Stimulated activated naive CD8-positive, alpha-beta T cell treated with anti-CD3 and anti-CD28 coated beads, Interleukin-15, amount 100 ng/mL, for 72 hours (primary cell): ENCODE measurements around the gene PDE6C.
"Not testable (repeated sequence)": the region's sequence is repeated elsewhere in the genome, so short reads cannot be mapped to it uniquely, and the experiment has no call there.

Experiments
- ATAC-seq: fragments of 150-1000 bp; cut with Tn5 transposase; 2 replicates; pipeline ENCODE4 v1.10.0; 2021; ENCODE audit warnings: mild to moderate bottlenecking, moderate library complexity
- DNase-seq, 2 donors: peaks; one replicate each; pipeline ENCODE4 v3.0.0; 2021 to 2022
- H3K27ac Mint-ChIP-seq, 2 donors: one replicate each; pipeline ENCODE4 v1.8.0; 2022; ENCODE audit warnings: mild to moderate bottlenecking in 2 of 2, mixed read lengths in 2 of 2, moderate library complexity in 2 of 2
- H3K27me3 Mint-ChIP-seq: one replicate; pipeline ENCODE4 v1.8.0; 2022; ENCODE audit warnings: mixed read lengths
- H3K4me1 Mint-ChIP-seq: one replicate; pipeline ENCODE4 v1.8.0; 2022; ENCODE audit warnings: mild to moderate bottlenecking, mixed read lengths
- H3K4me3 Mint-ChIP-seq, 2 donors: one replicate each; pipeline ENCODE4 v1.8.0; 2022; ENCODE audit warnings: mild to moderate bottlenecking in 2 of 2, mixed read lengths in 2 of 2, moderate library complexity in 1 of 2
- H3K9me3 Mint-ChIP-seq, 2 donors: one replicate each; pipeline ENCODE4 v1.8.0; 2022; ENCODE audit warnings: mixed read lengths in 2 of 2

Gene PDE6C

DNA sequence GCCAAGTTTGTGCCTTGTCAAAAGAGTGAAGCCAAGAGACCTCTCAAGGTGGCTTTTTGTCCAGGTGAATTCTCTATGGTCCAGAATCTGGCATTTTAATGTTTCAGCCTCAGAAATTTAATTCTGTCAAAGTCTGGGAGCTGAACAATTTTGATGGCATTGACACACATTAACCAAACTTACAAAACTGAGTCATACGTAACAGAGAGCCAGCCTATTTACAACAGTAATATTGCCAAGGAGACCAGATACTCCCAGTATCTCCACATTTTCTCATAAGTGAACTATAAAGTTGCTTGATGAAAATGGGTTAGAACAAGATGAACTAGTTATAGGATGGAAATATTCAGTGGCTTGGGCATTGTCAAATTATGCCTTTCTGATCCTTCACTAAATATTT, 43.8 kb downstream of the PDE6C start:
- Mint-ChIP-seq H3K27me3 (peaks cover 3% of the 10 kb centered on the region), H3K27ac (no peak overlapping the region), H3K4me3 (no peak overlapping the region), H3K4me1 (no peaks in the 10 kb centered on the region), H3K9me3 (no peaks in the 10 kb centered on the region)
- no peak for ATAC-seq
- DNase-seq, result no peak

DNA sequence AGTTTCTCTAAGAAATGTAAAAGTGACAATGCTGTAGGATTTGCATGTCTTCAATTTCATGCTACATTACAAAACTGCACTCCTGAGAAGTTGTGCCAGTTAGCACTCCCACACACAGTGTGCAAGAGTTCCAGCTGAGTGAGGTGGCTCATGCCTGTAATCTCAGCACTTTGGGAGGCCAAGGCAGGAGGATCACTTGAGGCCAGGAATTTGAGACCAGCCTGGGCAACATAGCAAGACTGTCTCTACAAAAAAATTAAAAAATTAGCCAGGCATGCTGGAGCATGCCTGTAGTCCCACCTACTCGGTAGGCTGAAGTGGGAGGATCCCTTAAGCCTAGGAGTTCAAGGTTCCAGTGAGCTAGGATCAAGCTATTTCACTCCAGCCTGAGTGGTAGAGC, 45.4 kb downstream of the PDE6C start:
- Mint-ChIP-seq H3K4me1 (no peaks in the 10 kb centered on the region), H3K27me3 (no peaks in the 10 kb centered on the region), H3K9me3 (no peaks in the 10 kb centered on the region), H3K4me3 (no peak overlapping the region), H3K27ac (no peak overlapping the region)
- ATAC-seq (no peak), DNase-seq (no peak)

DNA sequence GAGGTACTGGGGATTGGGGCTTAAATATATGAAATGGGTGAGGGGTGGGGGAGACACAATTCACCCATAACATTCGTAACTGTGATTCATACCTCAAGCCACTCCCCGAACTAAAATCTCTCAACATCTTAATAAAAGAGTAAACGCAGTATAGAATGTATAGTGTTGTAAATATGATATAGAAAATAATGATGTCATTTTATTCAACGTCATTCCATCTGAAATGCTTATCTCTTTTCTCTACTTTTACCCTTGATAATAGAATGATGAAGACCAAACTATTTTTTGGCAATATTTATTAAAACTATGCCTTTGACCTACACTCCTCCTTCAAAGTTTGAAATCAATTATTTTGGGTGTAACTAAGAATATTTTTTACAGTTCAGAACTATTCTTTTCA, 53.7 kb downstream of the PDE6C start:
- ATAC-seq, result no peak
- Mint-ChIP-seq H3K27me3 (no peaks in the 10 kb centered on the region), H3K4me1 (no peaks in the 10 kb centered on the region), H3K4me3 (no peak overlapping the region), H3K9me3 (no peaks in the 10 kb centered on the region), H3K27ac (no peak overlapping the region)
- DNase-seq, result no peak

GRCh38 chr10:93667795-93668194, 55.5 kb downstream of the PDE6C start:
- H3K4me3 Mint-ChIP-seq, result no peak overlapping the region
- no peaks in the 10 kb centered on the region for H3K27me3 Mint-ChIP-seq
- no peaks in the 10 kb centered on the region for H3K9me3 Mint-ChIP-seq
- H3K4me1 Mint-ChIP-seq, result no peaks in the 10 kb centered on the region
- ATAC-seq, result no peak
- no peak overlapping the region for H3K27ac Mint-ChIP-seq
- no peak for DNase-seq

GRCh38 chr10:93670372-93670771, 58.0 kb downstream of the PDE6C start:
- no peaks in the 10 kb centered on the region for H3K9me3 Mint-ChIP-seq
- no peak for DNase-seq
- no peak for ATAC-seq
- H3K4me3 Mint-ChIP-seq, result no peak overlapping the region
- no peaks in the 10 kb centered on the region for H3K4me1 Mint-ChIP-seq
- no peak overlapping the region for H3K27ac Mint-ChIP-seq
- no peaks in the 10 kb centered on the region for H3K27me3 Mint-ChIP-seq

- no peak overlapping the region for H3K4me3 Mint-ChIP-seq
- DNase-seq, result no peak
- H3K27ac Mint-ChIP-seq, result no peak overlapping the region
- no peak for ATAC-seq
- H3K4me1 Mint-ChIP-seq, result no peaks in the 10 kb centered on the region
- no peaks in the 10 kb centered on the region for H3K27me3 Mint-ChIP-seq
- H3K9me3 Mint-ChIP-seq, result no peaks in the 10 kb centered on the region
These were observed 58.7 kb downstream of the PDE6C start for GRCh38 chr10:93671042-93671441.

- H3K4me3 Mint-ChIP-seq, result no peak overlapping the region
- no peaks in the 10 kb centered on the region for H3K27me3 Mint-ChIP-seq
- no peak overlapping the region for H3K27ac Mint-ChIP-seq
- no peaks in the 10 kb centered on the region for H3K4me1 Mint-ChIP-seq
- H3K9me3 Mint-ChIP-seq, result no peaks in the 10 kb centered on the region
- no peak for DNase-seq
- no peak for ATAC-seq
These were observed 59.8 kb downstream of the PDE6C start for GRCh38 chr10:93672022-93672678.

GRCh38 chr10:93672890-93673289, 60.6 kb downstream of the PDE6C start:
- no peaks in the 10 kb centered on the region for H3K9me3 Mint-ChIP-seq
- H3K27ac Mint-ChIP-seq, result no peak overlapping the region
- H3K4me3 Mint-ChIP-seq, result no peak overlapping the region
- no peak for ATAC-seq
- no peaks in the 10 kb centered on the region for H3K4me1 Mint-ChIP-seq
- H3K27me3 Mint-ChIP-seq, result no peaks in the 10 kb centered on the region
- DNase-seq, result no peak

DNA sequence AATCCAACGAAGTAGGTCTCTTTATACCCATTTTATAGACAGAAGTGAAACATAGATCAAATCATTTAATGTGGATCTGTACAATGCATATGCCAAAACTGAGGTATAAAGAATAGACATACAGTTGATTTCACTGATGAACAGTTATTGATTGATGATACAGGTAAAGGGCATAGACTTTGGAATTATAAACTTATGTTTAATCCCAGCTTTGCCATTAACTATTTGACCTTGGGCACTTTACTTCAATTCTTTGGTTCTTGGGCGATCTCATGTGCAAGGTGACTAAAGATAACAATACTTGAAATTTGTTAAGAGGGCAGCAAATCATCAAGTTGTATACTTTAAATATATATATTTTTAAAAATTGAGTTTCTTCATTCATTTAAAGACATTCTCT, 61.5 kb downstream of the PDE6C start:
- Mint-ChIP-seq H3K9me3 (no peaks in the 10 kb centered on the region), H3K4me1 (peaks cover 7% of the 10 kb centered on the region), H3K4me3 (no peak overlapping the region), H3K27me3 (no peaks in the 10 kb centered on the region), H3K27ac (no peak overlapping the region)
- DNase-seq, result no peak
- ATAC-seq, result no peak

- DNase-seq (no peak), ATAC-seq (no peak)
- H3K27ac Mint-ChIP-seq, result peak overlapping the region; percentile 14 to 35
- no peak overlapping the region for H3K4me3 Mint-ChIP-seq
- no peaks in the 10 kb centered on the region for H3K27me3 Mint-ChIP-seq
- no peaks in the 10 kb centered on the region for H3K9me3 Mint-ChIP-seq
- H3K4me1 Mint-ChIP-seq, result peaks cover 7% of the 10 kb centered on the region
These were observed 66.0 kb downstream of the PDE6C start for GRCh38 chr10:93678386-93678785.

DNA sequence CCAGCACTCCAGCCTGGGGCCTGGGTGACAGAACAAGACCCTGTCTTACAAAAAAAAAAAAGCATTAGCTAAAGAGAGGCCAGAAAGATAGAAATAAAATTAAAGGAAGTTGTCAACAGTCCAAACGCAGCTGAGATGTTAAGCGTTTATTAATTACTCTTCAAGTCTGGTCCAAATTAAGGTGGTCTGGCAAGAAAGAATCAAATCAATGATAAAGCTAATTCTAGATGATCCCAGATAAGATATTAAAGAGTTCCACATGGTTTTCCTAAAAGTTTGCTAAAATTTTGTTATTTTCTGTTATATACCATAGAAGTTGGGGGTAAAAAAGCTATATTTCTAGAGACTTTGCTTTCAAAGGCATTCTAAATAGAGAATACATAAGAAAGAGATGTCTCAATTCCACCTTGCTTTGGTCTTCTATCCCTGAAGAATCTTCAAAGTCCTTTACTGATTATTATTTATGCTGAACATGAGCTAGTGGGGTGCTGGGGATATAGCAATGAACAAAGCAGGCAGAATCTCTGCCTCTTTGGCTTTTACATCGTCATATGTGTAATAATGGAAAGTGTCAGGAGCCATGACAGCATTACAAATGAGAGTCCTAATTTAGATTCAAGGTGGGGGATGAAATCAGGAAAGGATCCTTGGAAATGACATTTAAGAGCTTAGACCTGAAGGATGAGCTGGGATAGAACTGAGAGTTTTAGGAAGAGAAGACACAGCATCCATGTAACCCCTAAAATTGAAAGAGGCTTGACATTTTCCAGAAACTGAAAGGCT, 66.7 kb downstream of the PDE6C start:
- H3K27ac Mint-ChIP-seq, result peak overlapping the region in 1 of 2 donors; percentile 14
- H3K4me3 Mint-ChIP-seq, result no peak overlapping the region
- H3K4me1 Mint-ChIP-seq, result peaks cover 7% of the 10 kb centered on the region
- ATAC-seq (no peak), DNase-seq (no peak)
- H3K27me3 Mint-ChIP-seq, result no peaks in the 10 kb centered on the region
- H3K9me3 Mint-ChIP-seq, result no peaks in the 10 kb centered on the region

DNA sequence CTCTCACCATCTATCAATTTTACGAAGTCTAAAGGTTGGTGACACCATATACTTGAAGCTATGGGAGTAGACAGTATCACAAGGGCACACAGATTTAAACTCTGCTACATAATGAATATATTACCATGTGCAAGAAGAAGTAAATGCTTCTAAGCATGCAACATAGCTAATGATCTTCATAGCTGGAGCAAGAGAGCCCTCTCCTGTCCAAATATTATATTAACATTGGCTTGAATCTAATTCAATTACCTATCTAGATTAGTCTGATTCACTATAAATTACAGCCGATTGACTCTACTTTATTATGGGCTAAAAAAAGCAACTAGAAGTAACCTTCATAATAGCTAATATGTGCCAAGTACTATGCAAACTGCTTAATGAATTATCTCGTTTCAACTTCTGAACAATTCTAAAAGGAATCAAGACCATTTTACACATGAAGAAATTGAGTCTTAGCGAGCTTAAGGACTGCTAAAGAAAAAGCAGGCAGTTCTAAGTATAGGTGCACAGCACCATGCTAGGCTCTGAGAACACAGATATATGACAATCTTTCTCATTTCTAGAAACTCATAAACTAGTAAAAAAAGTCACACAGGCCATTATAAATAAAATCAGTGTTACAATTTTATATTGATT, 68.2 kb downstream of the PDE6C start:
- Mint-ChIP-seq H3K27ac (no peak overlapping the region), H3K4me3 (no peak overlapping the region), H3K4me1 (peaks cover 7% of the 10 kb centered on the region), H3K9me3 (no peaks in the 10 kb centered on the region), H3K27me3 (no peaks in the 10 kb centered on the region)
- no peak for ATAC-seq
- no peak for DNase-seq

DNA sequence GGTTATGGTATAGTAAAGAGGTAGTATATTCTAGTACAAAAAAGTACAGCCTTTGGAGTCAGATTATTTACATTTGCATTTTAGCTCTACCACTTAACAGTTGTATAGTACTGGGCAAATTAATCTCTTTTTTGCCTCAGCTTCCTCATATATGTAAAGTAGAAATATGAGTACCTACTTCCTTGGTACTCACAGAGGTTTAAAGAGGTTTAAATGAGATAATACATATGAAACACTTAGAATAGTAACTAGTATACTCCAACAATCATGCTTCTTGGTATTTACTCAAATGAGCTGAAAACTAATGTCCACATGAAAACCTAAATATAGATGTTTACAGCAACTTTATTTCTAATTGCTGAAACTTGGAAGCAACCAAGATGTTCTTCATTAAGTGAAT, 75.4 kb downstream of the PDE6C start:
- DNase-seq (no peak), ATAC-seq (no peak)
- H3K4me1 Mint-ChIP-seq, result peaks cover 5% of the 10 kb centered on the region
- H3K27ac Mint-ChIP-seq, result no peak overlapping the region
- no peaks in the 10 kb centered on the region for H3K9me3 Mint-ChIP-seq
- H3K27me3 Mint-ChIP-seq, result no peaks in the 10 kb centered on the region
- H3K4me3 Mint-ChIP-seq, result no peak overlapping the region

DNA sequence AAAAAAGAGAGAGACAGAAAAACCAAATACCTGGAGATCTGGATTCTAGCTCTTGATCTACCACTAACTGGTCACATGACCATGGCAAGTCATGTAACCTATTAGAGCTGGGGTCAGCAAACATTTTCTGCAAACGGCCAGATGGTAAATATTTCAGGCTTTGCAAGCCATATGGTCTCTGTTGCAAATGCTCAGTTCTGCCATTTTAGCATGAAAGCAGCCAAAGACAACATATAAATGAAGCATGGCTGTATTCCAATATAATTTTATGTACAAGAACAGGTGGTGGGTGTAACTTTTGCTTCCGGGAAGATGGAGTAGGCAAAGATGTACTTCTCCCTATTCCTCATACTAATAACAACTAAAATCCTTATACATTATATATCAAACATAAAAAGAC, 83.4 kb downstream of the PDE6C start:
- H3K4me3 Mint-ChIP-seq, result no peak overlapping the region
- H3K9me3 Mint-ChIP-seq, result no peaks in the 10 kb centered on the region
- DNase-seq (no peak), ATAC-seq (no peak)
- no peaks in the 10 kb centered on the region for H3K27me3 Mint-ChIP-seq
- peaks cover 25% of the 10 kb centered on the region for H3K4me1 Mint-ChIP-seq
- no peak overlapping the region for H3K27ac Mint-ChIP-seq

GRCh38 chr10:93696582-93696981, 84.2 kb downstream of the PDE6C start:
- not testable (repeated sequence) for H3K27me3 Mint-ChIP-seq, H3K27ac Mint-ChIP-seq, H3K4me3 Mint-ChIP-seq, ATAC-seq, DNase-seq, H3K9me3 Mint-ChIP-seq
- peaks cover 25% of the 10 kb centered on the region for H3K4me1 Mint-ChIP-seq

DNA sequence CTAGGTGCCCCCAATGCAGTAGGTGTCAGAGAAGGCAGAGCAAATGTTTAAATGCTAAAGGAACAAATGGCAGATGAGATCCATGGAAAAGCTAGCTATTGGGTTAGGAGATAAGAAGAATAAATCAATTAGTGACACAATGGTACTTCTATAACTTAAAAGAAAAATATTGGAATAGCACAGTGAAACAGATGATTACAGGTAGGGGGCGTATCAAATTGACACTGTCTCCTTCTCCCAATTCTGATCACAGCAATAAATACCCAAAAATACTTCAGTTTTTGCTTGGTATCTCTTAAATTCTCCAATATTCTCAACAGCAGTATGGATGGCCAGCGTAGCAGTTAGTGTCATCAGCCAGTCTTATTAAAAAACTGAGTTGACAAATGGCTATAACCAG, 84.9 kb downstream of the PDE6C start:
- Mint-ChIP-seq H3K9me3 (no peaks in the 10 kb centered on the region), H3K27ac (peak overlapping the region in 1 of 2 donors; percentile 9), H3K27me3 (no peaks in the 10 kb centered on the region), H3K4me1 (peaks cover 25% of the 10 kb centered on the region), H3K4me3 (no peak overlapping the region)
- DNase-seq (no peak), ATAC-seq (no peak)
